Body of pancreas (tissue), 4 donors: Measurements from ENCODE around the gene HADHB.

ENCODE experiments used
- POLR2A ChIP-seq, 3 donors: fragments of 450-650 bp; IDR thresholded peaks; one replicate each; pipeline ENCODE4 v1.6.1; 2016; ENCODE audit warnings: antibody characterized with exemption in 3 of 3, mild to moderate bottlenecking in 2 of 3
- TF ChIP-seq, protein P1 (sequence below), 7 experiments: fragments of 450-650 bp in 4 of 7; fragments of 200-600 bp in 3 of 7; sonication (generic) in 3 of 7; IDR thresholded peaks; one replicate each; pipeline ENCODE4 v1.5.1; 2016 to 2019; ENCODE audit warnings: antibody characterized with exemption in 7 of 7

DNA sequence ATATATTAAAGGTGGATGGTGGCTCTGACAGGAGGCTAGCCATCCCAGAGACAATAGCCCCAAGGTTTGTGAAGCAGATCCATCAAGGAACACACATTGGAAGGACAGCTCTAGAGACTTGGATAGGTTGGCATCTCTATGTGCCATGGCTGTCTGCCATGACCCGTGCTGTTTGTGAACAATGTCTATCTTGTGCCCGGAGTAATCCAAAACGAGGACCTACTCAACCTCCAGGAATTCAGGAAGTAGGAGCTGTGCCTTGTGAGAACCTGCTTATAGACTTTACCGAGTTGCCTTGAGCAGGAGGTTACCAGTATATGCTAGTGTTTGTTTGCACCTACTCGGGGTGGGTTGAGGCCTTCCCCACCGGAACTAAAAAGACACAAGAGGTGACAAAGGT is 58.1 kb downstream of the HADHB start:
- TF ChIP-seq, protein P1, sequence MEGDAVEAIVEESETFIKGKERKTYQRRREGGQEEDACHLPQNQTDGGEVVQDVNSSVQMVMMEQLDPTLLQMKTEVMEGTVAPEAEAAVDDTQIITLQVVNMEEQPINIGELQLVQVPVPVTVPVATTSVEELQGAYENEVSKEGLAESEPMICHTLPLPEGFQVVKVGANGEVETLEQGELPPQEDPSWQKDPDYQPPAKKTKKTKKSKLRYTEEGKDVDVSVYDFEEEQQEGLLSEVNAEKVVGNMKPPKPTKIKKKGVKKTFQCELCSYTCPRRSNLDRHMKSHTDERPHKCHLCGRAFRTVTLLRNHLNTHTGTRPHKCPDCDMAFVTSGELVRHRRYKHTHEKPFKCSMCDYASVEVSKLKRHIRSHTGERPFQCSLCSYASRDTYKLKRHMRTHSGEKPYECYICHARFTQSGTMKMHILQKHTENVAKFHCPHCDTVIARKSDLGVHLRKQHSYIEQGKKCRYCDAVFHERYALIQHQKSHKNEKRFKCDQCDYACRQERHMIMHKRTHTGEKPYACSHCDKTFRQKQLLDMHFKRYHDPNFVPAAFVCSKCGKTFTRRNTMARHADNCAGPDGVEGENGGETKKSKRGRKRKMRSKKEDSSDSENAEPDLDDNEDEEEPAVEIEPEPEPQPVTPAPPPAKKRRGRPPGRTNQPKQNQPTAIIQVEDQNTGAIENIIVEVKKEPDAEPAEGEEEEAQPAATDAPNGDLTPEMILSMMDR (IDR thresholded peaks at IDR 0.05): no peak
- no peak for TF ChIP-seq POLR2A (IDR thresholded peaks at IDR 0.05)
